Pons (tissue), 1 donor: Measurements from ENCODE around the gene KLC3.

Experiments
- DNase-seq: peaks from one replicate; pipeline ENCODE4 v3.0.0-alpha.2; 2016; ENCODE audit warnings: low spot score

KLC3 gene

DNA sequence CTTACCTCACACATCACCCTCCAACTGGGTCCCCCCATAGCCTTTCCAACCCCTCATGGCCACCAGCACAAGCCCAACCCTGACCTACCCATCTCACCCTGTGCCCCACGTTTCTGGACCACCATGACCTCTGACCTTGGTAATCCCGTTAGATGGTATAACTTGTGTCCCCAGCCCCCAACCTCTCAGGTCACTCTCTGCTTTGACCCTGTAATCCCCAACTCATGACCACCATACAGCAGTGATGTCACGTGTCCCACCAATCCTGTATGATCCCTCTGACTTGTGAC, 8.5 kb downstream of the KLC3 start:
- no peak for DNase-seq

GRCh38 chr19:45349430-45349941, 8.9 kb downstream of the KLC3 start:
- DNase-seq = no peak

DNA sequence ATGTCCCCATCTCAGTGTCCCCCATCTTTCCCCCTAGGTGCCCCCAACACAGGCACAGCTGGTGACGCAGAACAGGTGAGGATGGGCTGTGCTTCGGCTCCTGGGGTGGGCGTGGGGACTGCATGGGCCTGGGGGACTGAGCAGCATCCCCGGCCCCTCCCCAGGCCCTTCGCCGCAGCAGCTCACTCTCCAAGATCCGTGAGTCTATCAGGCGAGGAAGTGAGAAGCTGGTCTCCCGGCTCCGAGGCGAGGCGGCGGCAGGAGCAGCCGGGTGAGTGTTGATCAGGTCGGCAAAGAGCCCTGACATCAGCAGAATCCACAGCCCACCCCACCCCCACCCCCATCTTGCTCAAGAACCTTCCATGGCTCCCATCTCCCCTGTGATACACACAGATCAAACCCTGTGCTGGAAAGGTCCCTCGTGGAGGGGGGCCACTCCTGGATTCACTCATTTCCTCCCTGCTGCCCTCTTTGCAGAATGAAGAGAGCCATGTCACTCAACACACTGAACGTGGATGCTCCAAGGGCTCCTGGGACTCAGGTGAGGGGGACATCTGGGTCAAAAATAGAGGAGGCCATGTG, 10.0 kb downstream of the KLC3 start:
- DNase-seq = no peak

DNA sequence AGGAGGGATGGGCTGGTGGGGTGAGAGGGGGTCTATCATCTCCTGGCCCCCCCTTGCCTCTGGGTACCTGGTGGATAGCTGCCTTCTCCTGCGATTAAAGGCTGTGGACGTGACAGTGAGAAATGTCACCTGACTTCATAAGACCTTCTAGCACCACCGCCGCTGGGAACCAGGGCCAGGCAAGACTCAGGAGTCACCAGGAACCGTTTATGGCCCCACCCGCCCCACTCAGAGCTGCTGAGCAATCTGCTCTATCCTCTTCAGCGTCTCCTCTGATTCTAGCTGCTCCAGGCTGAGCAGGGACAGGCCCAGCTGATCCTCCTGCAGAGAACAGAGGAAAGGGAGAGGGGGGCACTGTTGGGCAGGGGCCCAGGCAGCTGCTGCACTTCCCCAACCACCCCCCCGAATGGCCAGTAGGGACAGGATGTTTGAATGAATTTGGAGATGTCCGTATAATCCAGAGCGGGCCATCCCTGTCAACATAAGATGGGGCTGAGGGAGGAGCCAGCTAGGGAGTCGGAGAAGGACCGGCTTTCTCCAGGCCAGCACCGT, 10.9 kb downstream of the KLC3 start:
- DNase-seq = no peak

DNA sequence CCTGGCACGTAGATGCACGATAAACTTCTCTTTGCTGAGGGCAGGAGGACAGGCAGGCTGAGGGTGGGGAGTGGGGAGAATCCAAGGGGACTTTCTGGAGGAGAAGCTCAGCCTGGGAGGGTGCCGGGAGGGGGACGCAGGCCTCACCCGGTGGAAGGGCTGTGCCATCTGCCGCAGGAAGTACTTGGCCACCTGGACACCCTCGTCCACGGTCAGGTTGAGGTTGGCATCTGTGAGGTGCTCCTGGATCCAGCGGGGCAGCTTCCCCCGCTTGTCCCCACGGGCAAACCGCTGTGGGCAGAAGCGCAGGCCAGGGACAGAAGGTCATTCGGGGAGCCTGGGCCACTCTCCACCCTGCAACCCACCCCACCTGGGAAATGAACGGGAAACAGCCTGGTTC, 11.5 kb downstream of the KLC3 start:
- no peak for DNase-seq

- no peak for DNase-seq
Observed at GRCh38 chr19:45352471-45352870, 11.9 kb downstream of the KLC3 start.

DNA sequence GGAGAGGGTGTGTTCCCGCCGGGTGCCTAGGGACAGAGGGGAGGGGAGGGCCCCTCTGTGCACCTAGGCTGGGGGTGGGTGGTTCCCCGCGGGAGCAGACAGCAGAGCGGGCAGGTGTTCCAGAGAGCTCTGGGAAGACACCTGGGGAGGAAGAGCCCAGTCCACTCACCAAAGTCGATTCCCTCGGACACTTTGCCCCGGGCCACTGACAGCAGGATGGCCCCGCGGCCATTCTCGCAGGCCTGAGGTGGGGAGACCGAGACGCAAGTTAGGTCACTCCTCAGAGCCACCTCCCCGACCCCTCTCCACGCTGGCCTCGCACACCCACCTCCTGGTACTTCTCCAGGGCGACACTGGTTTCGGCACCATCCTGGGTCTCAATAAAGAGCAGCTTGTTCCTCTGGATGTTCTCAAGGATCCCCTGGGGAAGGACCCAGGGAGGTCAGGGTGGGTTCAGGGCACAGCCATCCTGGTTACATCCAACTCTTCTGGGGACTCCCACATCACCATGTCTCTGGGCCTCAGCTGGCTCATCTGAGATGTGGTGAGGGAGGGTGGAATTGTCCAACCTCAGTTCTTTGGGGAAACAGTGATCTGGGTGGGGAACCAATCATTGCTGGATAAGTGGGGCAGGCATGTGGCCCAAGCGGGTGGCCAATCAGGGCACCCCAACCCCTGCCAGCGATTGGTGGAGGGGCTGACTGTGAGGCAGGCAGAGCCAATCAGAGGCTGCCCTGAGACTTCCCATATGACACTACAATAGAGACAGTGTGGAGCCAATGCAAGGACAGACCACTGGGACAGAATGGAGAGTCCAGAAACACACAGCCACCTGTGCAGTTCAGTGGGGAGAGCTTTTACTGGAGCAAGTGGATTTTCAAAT, 12.6 kb downstream of the KLC3 start:
- DNase-seq = no peak

GRCh38 chr19:45354241-45354842, 13.8 kb downstream of the KLC3 start:
- no peak for DNase-seq

GRCh38 chr19:45355402-45355801, 14.9 kb downstream of the KLC3 start:
- no peak for DNase-seq

DNA sequence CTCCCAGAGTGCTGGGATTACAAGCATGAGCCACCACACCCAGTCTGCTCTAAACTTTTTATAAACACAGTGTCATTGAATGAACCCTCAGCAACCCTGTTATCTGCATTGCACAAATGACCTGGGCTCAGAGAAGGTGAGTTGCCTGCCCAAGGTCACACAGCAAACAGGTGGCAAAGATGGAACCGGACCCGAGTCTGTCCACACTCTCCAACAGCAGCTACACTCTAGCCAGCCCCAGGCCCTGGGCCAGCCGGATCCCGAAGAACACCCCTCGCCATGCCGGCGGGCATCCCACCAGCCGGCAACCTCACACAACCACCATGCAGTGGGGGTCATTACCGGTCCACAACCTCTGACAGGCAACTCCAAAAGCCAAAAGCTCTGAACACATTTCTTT, 15.4 kb downstream of the KLC3 start:
- no peak for DNase-seq

- no peak for DNase-seq
Observed at GRCh38 chr19:45356760-45357444, 16.4 kb downstream of the KLC3 start.

DNA sequence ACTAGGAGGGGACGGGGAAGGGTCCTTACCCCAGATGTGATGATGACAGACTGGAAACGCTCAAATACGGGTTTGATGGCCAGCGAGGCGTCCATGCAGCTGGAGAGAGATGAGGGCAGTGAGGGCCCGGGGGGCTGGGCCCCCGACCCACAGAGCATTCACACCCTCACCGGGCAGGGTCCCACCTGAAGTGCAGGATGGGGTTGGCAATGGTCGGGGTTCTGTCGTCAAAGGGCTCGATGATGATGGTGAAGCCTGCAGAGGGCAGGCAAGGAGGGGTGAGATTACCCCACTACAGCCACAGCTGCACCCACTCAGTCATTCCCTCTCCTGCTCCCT, 16.9 kb downstream of the KLC3 start:
- DNase-seq = no peak

DNA sequence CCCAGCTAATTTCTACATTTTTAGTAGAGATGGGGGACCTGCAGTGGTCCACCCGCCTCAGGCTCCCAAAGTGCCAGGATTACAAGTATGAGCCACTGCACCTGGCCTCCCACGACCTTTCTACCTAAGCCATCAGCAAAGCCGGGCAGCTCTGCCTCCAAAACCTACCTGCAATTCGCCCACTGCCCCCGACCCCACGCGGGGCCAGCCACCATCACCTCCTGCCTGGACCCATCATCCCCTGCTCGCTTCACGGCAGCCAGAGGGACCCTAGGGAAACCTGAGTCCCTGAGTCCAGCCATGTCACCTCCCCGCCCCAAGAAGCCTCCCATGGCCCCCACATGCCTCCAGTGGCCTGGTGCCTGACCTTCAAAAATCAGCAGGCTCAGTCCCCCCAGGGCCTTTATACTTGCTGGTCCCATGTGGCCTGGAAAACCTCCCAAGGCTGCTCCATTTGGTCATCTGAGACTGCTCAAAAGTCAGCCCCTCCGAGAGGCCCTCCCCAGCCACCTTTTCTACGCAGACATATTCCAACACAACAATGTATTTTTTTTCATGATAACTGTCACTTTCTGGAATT, 17.8 kb downstream of the KLC3 start:
- DNase-seq = no peak

DNA sequence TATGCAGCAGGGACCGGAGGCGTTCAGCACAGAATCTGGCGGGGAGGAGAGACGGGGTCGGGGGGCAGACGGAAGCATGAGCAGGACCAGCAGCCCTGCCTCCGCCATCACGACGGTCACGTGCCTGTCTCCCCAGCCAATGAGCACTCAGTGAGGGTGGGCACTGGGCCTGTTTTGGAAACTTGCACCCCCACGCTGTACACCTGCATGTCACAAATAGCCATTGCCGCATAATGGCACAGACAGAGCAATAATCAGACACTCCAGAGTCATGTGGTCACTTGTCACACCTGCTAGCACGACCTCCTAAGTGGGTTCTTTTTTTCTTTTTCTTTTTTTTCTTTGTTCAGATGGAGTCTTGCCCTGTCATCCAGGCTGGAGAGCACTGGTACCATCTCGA, 21.1 kb downstream of the KLC3 start:
- no peak for DNase-seq

- no peak for DNase-seq
Observed at GRCh38 chr19:45362291-45362690, 21.7 kb downstream of the KLC3 start.

GRCh38 chr19:45363861-45364459, 23.4 kb downstream of the KLC3 start:
- DNase-seq = no peak

DNA sequence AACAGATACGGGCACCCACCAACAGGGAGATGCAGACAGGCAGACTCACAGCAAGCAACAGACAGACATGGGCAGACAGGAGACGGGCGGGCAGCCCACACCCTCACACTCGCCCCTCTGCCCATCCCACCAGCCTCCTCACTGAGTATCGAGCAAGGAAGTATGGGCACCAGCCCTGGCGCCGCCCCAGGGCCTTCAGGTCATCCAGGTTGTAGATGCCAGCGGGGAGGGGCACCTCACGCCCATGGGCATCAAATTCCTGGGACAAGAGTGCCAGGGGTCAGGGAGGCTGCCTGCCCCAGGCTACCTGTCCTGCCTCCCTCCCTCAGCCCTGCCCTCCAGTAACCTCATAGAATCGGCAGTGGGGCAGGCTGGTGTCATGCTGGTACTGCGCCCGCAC, 24.1 kb downstream of the KLC3 start:
- no peak for DNase-seq

DNA sequence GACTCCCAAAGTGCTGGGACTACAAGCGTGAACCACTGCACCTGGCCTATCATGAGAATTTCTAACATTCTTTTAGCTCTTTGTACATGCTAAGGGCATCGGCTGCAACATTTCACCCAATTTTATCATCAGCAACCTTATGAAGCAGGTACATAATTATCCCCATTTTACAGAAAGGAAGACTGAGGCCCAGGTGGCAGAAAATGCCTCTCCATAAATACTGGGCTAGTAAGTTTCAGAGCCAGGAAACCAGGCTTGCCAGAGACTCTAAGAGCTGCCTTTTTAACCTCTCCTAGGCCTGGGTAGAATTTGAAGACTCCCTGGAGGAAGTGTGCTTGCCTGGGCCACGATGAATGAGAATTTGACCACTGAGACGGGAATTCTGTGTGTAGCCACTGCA, 27.6 kb downstream of the KLC3 start:
- no peak for DNase-seq

DNA sequence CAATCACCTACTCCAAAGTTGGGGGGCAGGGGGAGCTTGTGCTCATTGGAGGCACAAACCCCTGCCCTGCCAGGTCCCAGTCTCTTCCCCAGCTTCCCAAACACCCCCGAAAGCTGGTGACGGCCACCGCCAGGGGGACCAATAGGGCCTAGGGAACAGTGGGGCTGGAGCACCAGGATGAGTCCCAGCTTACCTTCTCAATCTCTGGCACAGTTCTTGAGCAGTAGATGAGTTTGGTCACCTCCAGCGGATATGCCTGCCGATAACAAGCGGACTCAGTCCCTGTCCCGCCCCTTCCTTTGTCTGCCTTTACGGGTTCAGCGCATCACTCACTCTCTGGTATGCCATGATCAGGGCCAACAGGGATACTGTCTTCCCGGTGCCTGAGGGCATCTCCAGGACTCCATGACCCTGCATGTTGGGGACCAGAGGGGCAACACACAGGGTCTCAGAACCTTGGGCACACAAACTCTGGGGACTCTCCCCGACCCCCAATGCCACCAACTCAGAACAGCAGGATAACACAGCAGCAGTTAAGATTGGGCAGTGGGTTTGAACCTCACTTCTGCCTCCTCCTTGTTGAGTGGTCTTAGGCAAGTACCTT, 28.3 kb downstream of the KLC3 start:
- DNase-seq = no peak

DNA sequence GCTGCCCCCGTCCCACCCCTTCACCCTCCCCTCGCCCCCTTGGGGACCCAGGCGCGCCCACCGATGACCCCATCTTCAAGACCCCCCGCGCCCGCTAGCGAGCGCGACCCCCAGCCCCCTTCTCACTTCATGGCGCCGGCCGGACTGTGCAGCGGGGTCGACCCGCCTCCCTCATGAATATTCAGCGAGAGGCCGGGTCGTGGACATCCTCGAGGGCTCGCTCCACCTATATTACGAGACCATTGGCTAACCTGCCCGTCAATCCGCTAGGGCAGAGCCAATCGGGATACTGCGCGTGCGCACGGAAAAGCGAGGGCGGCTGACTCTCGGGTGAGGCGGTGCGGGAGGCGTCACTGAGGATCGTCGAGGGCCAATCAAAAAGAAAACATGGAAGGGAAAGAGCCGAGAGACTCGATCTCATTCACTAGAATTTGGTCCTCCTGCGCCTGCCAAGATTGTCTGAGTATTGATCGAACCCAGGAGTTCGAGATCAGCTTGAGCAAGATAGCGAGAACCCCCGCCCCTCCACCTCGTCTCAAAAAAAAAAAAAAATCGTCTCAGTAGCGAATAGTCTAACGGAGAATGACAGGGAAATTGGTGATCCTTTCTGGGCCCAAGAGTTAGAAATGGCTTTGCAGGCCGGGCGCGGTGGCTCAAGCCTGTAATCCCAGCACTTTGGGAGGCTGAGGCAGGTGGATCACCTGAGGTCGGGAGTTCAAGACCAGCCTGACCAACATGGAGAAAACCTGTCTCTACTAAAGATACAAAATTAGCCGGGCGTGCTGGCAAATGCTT, 30.1 kb downstream of the KLC3 start, which contains the start of gene ERCC2:
ERCC2 (minus strand) TSS at position 164 of the 795 bp plus-strand sequence; CDS start at position 131, 33 bp downstream.
- peak; percentile 98 for DNase-seq
